GM19397 (cell line): ENCODE data around the gene GIPC2.
A peak's percentile ranks its signal among the peaks of the same experiment; 100 is the strongest.
"Not testable (repeated sequence)": the region's sequence is repeated elsewhere in the genome, so short reads cannot be mapped to it uniquely, and the experiment has no call there.

Experiments
- ATAC-seq: cut with Tn5 transposase; IDR thresholded peaks from one replicate; pipeline ENCODE4 v1.9.1; 2021; ENCODE audit warnings: mild to moderate bottlenecking, moderate library complexity; ENCODE audit not compliant: unreplicated experiment

The GIPC2 gene

DNA sequence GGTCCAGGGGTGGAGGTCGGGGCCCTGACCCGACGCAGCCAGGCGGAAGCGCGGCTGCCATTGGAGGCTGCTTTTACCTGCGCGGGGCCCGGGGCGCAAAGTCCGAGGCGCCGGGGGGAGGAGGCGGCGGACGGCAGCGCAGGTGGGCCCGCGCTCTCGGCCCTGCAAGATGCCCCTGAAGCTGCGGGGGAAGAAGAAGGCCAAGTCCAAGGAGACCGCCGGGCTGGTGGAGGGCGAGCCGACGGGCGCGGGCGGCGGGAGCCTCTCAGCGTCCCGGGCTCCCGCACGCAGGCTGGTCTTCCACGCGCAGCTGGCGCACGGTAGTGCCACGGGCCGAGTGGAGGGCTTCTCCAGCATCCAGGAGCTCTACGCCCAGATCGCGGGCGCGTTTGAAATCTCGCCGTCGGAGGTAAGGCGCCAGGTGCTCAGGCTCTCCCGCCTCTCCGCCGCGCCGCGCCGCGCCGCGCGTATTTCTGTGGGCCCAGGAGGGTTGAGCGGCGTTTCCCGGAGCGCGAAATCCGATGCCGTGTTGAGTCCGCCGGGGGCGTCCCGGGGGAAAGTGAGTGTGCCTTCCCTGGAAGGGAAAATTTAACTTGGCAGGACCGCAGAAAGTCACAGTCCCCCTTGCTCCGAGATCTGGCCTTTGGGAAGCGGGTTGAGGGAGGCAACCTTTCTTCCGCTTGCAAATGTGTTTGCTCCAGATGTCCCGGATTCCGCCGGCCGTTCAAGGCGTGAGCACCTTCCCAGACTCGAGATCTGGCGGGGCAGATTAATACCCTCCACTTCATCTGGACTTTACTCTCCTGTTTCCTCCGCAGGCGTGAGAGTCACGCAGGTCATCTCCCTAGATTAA is at the start of gene GIPC2:
Gene GIPC2, plus strand, starts transcription at position 41 of the 853 bp plus-strand sequence. Its CDS starts 129 bp downstream, at position 170.
- peak; percentile 53 for ATAC-seq

DNA sequence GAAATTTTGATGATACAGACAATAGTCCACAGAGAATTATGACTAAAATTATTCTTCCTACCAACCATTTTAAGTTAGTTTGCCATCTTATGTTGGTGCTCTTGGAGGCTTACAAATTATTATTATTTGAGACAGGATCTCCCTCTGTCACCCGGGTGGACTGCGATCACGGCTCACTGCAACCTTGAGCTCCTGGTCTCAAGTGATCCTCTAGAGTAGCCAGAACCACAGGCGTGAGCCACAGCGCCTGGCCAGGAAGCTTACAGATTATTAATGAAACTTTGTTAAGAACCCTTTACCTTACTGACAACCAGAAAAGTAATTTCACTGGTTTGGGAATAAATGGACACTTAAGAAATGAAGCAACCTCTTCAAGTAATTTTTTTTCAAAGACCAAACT is 49.0 kb upstream of the GIPC2 start:
- ATAC-seq, result no peak

DNA sequence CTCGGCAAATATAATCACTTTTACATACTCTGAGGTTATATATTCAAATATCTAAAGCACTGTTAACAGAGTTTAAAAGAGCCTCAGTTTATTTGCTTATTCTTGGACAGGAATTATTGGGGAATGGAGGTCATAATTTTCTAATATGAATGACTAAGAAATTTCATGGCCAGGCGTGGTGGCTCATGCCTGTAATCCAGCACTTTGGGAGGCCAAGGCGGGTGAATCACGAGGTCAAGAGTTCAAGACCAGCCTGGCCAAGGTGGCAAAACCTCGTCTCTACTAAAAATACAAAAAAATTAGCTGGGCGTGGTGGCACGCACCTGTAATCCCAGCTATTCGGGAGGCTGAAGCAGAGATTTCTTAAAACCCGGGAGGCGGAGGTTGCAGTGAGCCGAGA is 45.2 kb upstream of the GIPC2 start:
- ATAC-seq, result not testable (repeated sequence)

GRCh38 chr1:78003070-78003746 is 42.6 kb upstream of the GIPC2 start:
- ATAC-seq, result no peak

DNA sequence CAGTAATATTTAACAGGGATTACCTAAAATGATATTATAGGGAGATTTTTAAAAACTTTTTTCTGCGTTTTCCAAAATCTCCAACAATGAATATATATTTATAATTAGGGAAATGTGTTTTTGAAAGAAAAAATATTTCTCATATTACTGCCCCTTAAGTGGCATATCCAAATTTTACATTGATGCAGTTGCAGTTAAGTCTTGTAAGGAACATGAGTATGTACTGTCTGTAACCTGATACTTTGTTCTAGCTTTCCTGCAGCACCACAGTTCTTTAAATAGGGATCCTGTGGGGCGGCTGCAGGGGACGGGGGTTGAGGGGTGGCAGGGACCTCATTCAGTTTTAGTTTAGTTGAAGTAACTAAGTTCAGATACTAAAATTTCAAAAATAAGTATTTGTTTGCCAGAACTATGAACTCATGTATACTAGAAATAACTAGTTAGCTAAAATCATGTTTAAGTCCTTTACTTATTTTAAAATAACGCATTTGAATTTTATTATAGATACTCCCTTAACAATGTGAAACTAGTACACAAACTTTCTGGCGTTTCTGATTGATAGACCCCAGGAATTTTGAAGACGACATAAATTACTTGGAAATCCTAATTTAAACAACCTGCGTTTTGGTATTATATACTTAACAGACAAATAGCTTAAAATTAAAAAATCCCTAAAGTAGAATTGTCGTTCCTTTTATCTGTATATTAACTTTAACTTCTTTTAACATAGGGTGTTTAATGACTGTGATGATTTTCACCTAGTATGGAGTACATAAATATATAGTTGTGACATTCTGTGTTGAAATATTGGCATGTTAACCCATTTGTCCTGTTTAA is 41.7 kb upstream of the GIPC2 start:
- ATAC-seq, result peak; percentile 45

GRCh38 chr1:78004719-78005447 is 40.9 kb upstream of the GIPC2 start, which contains the start of gene DNAJB4:
Gene DNAJB4, plus strand, starts transcription at chr1:78004939. Its CDS starts 172 bp downstream, at chr1:78005111.
- ATAC-seq, result peak; percentile 98

DNA sequence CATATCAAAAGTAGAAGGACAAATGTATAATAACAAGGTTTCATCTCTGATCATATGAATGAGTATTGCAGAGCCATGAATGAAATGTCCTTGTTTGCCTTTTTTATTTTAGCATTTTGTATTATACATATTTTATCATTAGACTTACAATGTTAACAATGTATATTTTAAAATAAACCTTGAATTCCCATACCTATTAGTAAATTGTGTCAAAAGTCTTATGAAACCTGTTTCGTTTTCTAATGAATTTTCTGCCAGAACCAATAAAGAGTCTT is 40.4 kb upstream of the GIPC2 start:
- ATAC-seq, result no peak

DNA sequence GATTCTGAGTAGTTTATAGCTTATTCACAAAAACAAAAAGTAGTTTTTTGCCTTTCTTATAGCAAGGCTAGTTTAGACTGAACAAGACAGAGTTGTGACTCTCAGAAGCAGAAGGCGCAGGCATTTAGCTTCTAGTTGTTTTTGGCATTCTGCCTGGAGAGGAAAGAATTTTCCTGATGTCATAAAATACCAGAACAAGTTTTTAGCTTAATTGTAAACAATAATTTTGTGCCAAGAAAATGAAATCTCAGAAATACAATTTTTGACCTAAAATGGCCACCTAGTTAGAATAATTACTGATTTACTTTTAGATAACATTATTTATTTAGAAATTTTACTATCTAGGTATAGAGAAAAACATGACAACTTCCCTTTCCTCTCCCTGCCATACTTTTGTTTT is 40.0 kb upstream of the GIPC2 start:
- no peak for ATAC-seq

DNA sequence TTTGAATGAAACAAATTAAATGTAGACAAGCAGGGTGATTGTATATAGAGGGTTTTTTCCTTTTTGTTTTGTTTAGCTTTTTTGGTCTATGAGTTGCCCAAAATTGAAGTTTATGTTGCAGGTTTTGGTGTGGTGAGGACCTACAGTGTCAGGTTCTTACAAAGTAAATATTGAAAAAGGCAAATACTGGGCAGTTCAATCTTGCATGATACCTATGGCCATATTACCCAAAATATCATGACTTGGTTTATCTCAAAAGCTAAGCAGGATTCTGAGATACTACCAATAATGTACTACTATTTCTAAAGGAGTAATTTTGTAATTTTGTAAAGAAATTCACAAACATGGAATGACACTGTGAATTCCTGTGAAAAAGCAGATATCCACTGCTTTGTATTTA is 39.2 kb upstream of the GIPC2 start:
- no peak for ATAC-seq

DNA sequence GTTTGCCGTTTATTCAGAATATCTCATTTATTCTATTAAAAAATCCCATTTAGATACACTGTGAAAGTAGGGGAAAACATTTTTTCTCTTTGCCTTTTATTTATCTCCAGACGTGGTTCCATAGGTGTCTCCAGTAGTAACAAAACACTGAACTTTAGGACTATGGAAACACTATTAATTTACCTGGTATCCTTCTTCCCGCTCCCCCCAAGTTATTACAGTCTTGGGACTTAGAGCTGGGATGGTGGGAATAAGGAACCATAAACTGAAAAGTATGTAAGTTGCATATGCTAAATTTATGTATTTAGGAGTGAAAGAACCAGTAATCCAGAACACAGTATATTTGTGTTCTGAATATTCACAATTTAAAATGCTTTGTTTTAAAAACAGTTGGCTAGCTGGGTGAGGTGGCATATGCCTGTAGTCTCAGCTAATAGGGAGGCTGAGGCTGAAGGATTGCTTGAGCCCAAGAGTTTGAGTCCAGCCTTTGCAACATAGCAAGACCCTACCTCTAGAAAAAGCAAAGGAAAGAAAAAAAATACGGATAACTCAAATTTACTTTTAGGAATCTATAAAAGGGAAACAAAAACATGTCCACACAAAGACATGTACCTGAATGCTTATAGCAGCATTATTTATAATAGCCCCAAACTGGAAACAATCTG is 38.0 kb upstream of the GIPC2 start:
- ATAC-seq, result no peak

DNA sequence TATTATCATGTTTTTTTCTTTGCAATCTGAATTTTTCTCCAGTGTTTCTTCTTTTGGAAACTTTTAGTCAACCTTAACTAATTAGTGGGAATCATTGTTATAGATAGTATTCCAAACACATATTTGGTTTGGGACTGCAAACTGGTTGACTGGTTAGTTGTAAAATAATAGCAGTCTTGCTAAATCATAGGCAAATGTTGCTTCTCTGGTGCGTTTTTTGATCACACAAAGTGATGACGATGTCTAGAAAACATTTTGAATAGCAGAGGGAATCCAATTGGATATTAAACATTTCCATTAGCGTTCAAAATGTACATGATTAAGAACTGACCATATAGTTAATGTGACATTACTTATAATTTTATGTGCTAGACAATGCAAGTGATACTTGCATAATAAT is 36.5 kb upstream of the GIPC2 start:
- ATAC-seq, result no peak

- ATAC-seq, result no peak
Observed at GRCh38 chr1:78009836-78010235, 35.9 kb upstream of the GIPC2 start.

DNA sequence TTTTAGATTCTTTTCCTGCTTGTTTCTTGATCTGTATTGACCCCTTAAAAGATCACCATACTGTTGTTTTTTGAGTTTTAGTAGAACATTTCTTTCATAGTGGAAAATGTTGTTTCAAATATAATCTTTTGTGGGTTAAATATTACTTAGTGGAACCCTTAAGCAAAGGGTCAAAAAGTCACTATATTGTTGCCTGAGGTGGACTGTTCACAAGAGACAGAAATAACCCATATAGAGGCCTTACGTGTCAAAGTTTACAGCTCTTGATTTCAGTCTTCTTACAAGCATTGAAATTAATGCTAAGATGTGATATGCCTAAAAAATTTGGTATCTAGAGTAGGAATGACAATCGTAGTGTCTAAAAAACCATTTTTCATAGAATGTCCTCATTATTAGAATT is 34.7 kb upstream of the GIPC2 start:
- no peak for ATAC-seq

DNA sequence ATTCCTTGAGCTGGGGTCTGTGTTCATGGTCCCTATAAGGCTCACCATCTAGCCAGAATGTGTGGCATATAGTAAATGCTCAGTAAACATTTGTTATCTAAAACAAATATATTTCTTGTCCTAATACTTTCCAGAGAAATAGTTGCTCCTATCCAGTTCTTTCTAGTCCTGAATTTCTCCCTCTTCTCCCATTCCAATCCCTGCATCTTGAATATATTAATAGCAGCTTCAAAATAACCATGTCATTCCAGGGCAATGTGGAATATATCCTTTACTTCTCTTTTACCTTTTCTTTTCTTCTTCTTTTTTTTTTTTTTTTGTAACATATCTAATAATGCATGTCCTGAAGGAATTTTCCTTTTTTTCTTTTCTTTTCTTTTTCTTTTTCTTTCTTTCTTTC is 30.6 kb upstream of the GIPC2 start:
- no peak for ATAC-seq

- ATAC-seq, result no peak
Observed at GRCh38 chr1:78019024-78019423, 26.7 kb upstream of the GIPC2 start.

- not testable (repeated sequence) for ATAC-seq
Observed at GRCh38 chr1:78021134-78021533, 24.6 kb upstream of the GIPC2 start.

DNA sequence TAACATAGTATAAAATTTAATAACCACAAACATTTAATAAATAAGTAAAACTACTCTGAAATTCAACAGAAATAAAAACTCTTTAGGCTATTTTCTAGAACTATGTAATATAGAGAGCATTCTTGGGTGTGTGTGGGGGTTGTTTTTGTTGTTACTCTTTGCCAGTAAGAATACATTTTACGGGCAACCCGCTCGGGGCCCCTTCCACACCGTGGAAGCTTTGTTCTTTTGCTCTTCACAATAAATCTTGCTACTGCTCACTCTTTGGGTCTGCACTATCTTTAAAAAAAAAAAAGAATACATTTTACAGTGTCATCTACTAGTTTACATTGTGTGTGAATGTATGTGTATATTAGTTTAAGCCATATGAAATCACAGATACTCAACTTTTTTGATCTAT is 16.0 kb upstream of the GIPC2 start:
- no peak for ATAC-seq

DNA sequence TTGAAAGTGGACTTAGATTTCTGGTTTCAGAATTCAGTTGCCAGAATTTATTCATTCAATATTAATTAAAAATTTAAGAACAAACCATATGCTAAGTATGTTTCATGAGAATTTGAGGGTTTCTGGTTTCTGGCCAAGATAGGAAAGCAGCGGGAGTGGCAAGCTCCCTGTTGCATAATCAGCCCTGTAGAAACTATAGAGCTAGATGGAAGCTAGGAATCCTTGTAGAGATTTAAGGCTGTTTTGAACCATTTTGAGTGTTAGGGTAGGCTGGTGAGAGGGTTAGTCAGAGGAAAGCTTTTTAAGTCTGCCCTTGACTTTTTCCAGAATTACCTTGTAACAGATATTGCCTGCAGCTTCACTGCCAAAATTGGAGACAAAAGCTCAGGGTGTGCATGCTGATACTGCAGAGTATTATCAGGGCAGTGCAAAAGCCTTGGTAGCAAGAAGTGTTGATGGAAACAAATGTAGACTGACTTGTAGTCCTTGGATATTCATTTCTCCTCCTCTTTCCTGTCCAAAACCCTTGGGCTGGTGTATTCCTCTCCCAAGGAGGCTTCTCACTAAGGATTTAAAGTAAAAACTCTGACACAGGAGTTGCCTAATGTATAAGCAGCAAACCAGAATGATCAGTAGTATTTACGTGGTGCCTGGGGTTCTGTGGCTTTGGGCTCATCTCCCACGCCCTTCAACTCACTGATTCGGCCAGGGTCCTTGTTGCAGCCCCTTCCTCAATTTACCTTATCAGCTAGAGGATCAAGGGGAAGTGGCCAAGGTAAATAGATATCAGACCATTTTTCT is 12.6 kb upstream of the GIPC2 start:
- no peak for ATAC-seq

GRCh38 chr1:78033797-78034172 is 12.0 kb upstream of the GIPC2 start:
- ATAC-seq, result no peak

GRCh38 chr1:78035121-78035520 is 10.6 kb upstream of the GIPC2 start:
- no peak for ATAC-seq
